ENCODE data around the gene NRXN2. TPM values are rescaled to one million over a fixed set of nuclear protein-coding genes. Genes with fewer than 3 reads are reported as not detected.

The NRXN2 gene
- total and polyA plus RNA-seq, 2 of the 13 experiments (the other 11 are each of a cell fraction or from before 2014, with no cell fraction given): not detected

Other genes with a start within 250 kb of the NRXN2 start
- 0.10 and 0.51 TPM in 2 replicates for gene SLC22A11, start 167.3 kb downstream of the NRXN2 start, total RNA-seq (2016; rRNA removed; fragmentation: Illumina TruSeq; extraction: Trizol)
- 1.1 and 1.9 TPM in 2 replicates for gene SLC22A11, start 167.3 kb downstream of the NRXN2 start, polyA plus RNA-seq (2011; rRNA removed)
- gene SLC22A12, start 132.0 kb downstream of the NRXN2 start, total RNA-seq (2016; rRNA removed; fragmentation: Illumina TruSeq; extraction: Trizol): not detected in 2 replicates
- gene SLC22A12, start 132.0 kb downstream of the NRXN2 start, polyA plus RNA-seq (2011; rRNA removed): not detected in 2 replicates
- gene RASGRP2, start 20.9 kb upstream of the NRXN2 start, total RNA-seq (2016; rRNA removed; fragmentation: Illumina TruSeq; extraction: Trizol): not detected in 2 replicates
- 0.18 and 0.61 TPM in 2 replicates for gene RASGRP2, start 20.9 kb upstream of the NRXN2 start, polyA plus RNA-seq (2011; rRNA removed)
- 0.11 TPM in 1 of 2 replicates, not detected in the other for gene PYGM, start 36.8 kb upstream of the NRXN2 start, total RNA-seq (2016; rRNA removed; fragmentation: Illumina TruSeq; extraction: Trizol)
- gene PYGM, start 36.8 kb upstream of the NRXN2 start, polyA plus RNA-seq (2011; rRNA removed): 0.12 and 0.13 TPM in 2 replicates
- gene SF1, start 55.3 kb upstream of the NRXN2 start, total RNA-seq (2016; rRNA removed; fragmentation: Illumina TruSeq; extraction: Trizol): 42.5 and 70.4 TPM in 2 replicates
- 51.9 and 55.5 TPM in 2 replicates for gene SF1, start 55.3 kb upstream of the NRXN2 start, polyA plus RNA-seq (2011; rRNA removed)
- gene MAP4K2, start 80.0 kb upstream of the NRXN2 start, total RNA-seq (2016; rRNA removed; fragmentation: Illumina TruSeq; extraction: Trizol): 7.8 and 8.3 TPM in 2 replicates
- 15.5 and 17.6 TPM in 2 replicates for gene MAP4K2, start 80.0 kb upstream of the NRXN2 start, polyA plus RNA-seq (2011; rRNA removed)
- gene MEN1, start 87.4 kb upstream of the NRXN2 start, total RNA-seq (2016; rRNA removed; fragmentation: Illumina TruSeq; extraction: Trizol): 15.3 and 20.5 TPM in 2 replicates
- gene MEN1, start 87.4 kb upstream of the NRXN2 start, polyA plus RNA-seq (2011; rRNA removed): 27.3 and 30.9 TPM in 2 replicates
- 0.77 and 1.4 TPM in 2 replicates for gene CDC42BPG, start 121.5 kb upstream of the NRXN2 start, total RNA-seq (2016; rRNA removed; fragmentation: Illumina TruSeq; extraction: Trizol)
- gene CDC42BPG, start 121.5 kb upstream of the NRXN2 start, polyA plus RNA-seq (2011; rRNA removed): 0.55 and 0.99 TPM in 2 replicates
- 22.0 and 26.6 TPM in 2 replicates for gene EHD1, start 155.4 kb upstream of the NRXN2 start, total RNA-seq (2016; rRNA removed; fragmentation: Illumina TruSeq; extraction: Trizol)
- 23.6 and 29.4 TPM in 2 replicates for gene EHD1, start 155.4 kb upstream of the NRXN2 start, polyA plus RNA-seq (2011; rRNA removed)
- gene ATG2A, start 194.0 kb upstream of the NRXN2 start, total RNA-seq (2016; rRNA removed; fragmentation: Illumina TruSeq; extraction: Trizol): 6.5 and 6.7 TPM in 2 replicates
- 8.0 and 13.2 TPM in 2 replicates for gene ATG2A, start 194.0 kb upstream of the NRXN2 start, polyA plus RNA-seq (2011; rRNA removed)
- 1.6 and 2.3 TPM in 2 replicates for gene PPP2R5B, start 201.5 kb upstream of the NRXN2 start, total RNA-seq (2016; rRNA removed; fragmentation: Illumina TruSeq; extraction: Trizol)
- gene PPP2R5B, start 201.5 kb upstream of the NRXN2 start, polyA plus RNA-seq (2011; rRNA removed): 8.3 and 12.6 TPM in 2 replicates
- gene GPHA2, start 212.7 kb upstream of the NRXN2 start, total RNA-seq (2016; rRNA removed; fragmentation: Illumina TruSeq; extraction: Trizol): 11.6 and 19.1 TPM in 2 replicates
- 10.1 and 13.0 TPM in 2 replicates for gene GPHA2, start 212.7 kb upstream of the NRXN2 start, polyA plus RNA-seq (2011; rRNA removed)
- gene MAJIN, start 248.9 kb upstream of the NRXN2 start, total RNA-seq (2016; rRNA removed; fragmentation: Illumina TruSeq; extraction: Trizol): not detected in 2 replicates
- gene MAJIN, start 248.9 kb upstream of the NRXN2 start, polyA plus RNA-seq (2011; rRNA removed): not detected in 2 replicates